Astrocyte (in vitro differentiated cells and primary cell): ENCODE data around the gene MIA2.

ENCODE experiments used
- EZH2 ChIP-seq: IDR thresholded peaks from 2 replicates; pipeline ENCODE4 v1.6.1; 2012; ENCODE audit warnings: mild to moderate bottlenecking, low read length, inconsistent platforms; ENCODE audit not compliant: insufficient read depth
- TF ChIP-seq, protein P1 (sequence below): IDR thresholded peaks from 2 replicates; pipeline ENCODE4 v1.5.1; 2011; ENCODE audit warnings: low read depth, mild to moderate bottlenecking, inconsistent platforms, low read length, moderate library complexity; ENCODE audit not compliant: insufficient read depth

- TF ChIP-seq, protein P1, sequence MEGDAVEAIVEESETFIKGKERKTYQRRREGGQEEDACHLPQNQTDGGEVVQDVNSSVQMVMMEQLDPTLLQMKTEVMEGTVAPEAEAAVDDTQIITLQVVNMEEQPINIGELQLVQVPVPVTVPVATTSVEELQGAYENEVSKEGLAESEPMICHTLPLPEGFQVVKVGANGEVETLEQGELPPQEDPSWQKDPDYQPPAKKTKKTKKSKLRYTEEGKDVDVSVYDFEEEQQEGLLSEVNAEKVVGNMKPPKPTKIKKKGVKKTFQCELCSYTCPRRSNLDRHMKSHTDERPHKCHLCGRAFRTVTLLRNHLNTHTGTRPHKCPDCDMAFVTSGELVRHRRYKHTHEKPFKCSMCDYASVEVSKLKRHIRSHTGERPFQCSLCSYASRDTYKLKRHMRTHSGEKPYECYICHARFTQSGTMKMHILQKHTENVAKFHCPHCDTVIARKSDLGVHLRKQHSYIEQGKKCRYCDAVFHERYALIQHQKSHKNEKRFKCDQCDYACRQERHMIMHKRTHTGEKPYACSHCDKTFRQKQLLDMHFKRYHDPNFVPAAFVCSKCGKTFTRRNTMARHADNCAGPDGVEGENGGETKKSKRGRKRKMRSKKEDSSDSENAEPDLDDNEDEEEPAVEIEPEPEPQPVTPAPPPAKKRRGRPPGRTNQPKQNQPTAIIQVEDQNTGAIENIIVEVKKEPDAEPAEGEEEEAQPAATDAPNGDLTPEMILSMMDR, result no peak
- no peak for TF ChIP-seq EZH2
Observed at GRCh38 chr14:39265033-39265432, 31.3 kb downstream of the MIA2 start.
